ENCODE results near the gene RAD52.
"Not testable (repeated sequence)": the region's sequence is repeated elsewhere in the genome, so short reads cannot be mapped to it uniquely, and the experiment has no call there.

The RAD52 gene

GRCh38 chr12:936377-937345 is 12.8 kb downstream of the RAD52 start:
- H3K27me3 ChIP-seq (replicated peaks; ENCODE audit: control insufficient read depth, insufficient read depth, low read length): no peaks in the 10 kb centered on the region
- H3K9me3 ChIP-seq (ENCODE audit: control insufficient read depth, low read length): no peaks in the 10 kb centered on the region

GRCh38 chr12:935891-936290 is 13.6 kb downstream of the RAD52 start:
- not testable (repeated sequence) for H3K9ac ChIP-seq (ENCODE audit: low read length); H3K27me3 ChIP-seq (replicated peaks; ENCODE audit: control insufficient read depth, insufficient read depth, low read length); H3K9me3 ChIP-seq (ENCODE audit: control insufficient read depth, low read length); H3K4me3 ChIP-seq (ENCODE audit: low read length); DNase-seq (ENCODE audit: low read depth); H3K4me1 ChIP-seq (ENCODE audit: control insufficient read depth, insufficient read depth, low read length)
- H3K36me3 ChIP-seq (ENCODE audit: control insufficient read depth, insufficient read depth, low read length, severe bottlenecking): peaks cover 18% of the 10 kb centered on the region

More at GRCh38 chr12:936377-937345, 12.8 kb downstream of the RAD52 start:
- no peak overlapping the region for H3K4me3 ChIP-seq (ENCODE audit: low read length)
- no peak overlapping the region for H3K9ac ChIP-seq (ENCODE audit: low read length)
- H3K36me3 ChIP-seq (ENCODE audit: control insufficient read depth, insufficient read depth, low read length, severe bottlenecking): peaks cover 10% of the 10 kb centered on the region
- DNase-seq (ENCODE audit: low read depth): no peak
- H3K4me1 ChIP-seq (ENCODE audit: control insufficient read depth, insufficient read depth, low read length): no peaks in the 10 kb centered on the region

GRCh38 chr12:931591-931990 is 17.9 kb downstream of the RAD52 start:
- Histone ChIP-seq H3K4me1 (ENCODE audit: control insufficient read depth, insufficient read depth, low read length) (no peaks in the 10 kb centered on the region), H3K36me3 (ENCODE audit: control insufficient read depth, insufficient read depth, low read length, severe bottlenecking) (peaks cover 54% of the 10 kb centered on the region)

GRCh38 chr12:931060-931459 is 18.4 kb downstream of the RAD52 start:
- Histone ChIP-seq H3K27me3 (replicated peaks; ENCODE audit: control insufficient read depth, insufficient read depth, low read length) (no peaks in the 10 kb centered on the region), H3K9me3 (ENCODE audit: control insufficient read depth, low read length) (no peaks in the 10 kb centered on the region), H3K9ac (ENCODE audit: low read length) (no peak overlapping the region), H3K4me1 (ENCODE audit: control insufficient read depth, insufficient read depth, low read length) (no peaks in the 10 kb centered on the region), H3K36me3 (ENCODE audit: control insufficient read depth, insufficient read depth, low read length, severe bottlenecking) (peaks cover 59% of the 10 kb centered on the region), H3K4me3 (ENCODE audit: low read length) (no peak overlapping the region)
- DNase-seq (ENCODE audit: low read depth): no peak

More at GRCh38 chr12:931591-931990, 17.9 kb downstream of the RAD52 start:
- Histone ChIP-seq H3K9ac (ENCODE audit: low read length) (no peak overlapping the region), H3K27me3 (replicated peaks; ENCODE audit: control insufficient read depth, insufficient read depth, low read length) (no peaks in the 10 kb centered on the region), H3K9me3 (ENCODE audit: control insufficient read depth, low read length) (no peaks in the 10 kb centered on the region), H3K4me3 (ENCODE audit: low read length) (no peak overlapping the region)
- DNase-seq (ENCODE audit: low read depth): no peak

- no peaks in the 10 kb centered on the region for H3K9me3 ChIP-seq (ENCODE audit: control insufficient read depth, low read length)
- no peak for DNase-seq (ENCODE audit: low read depth)
- H3K27me3 ChIP-seq (replicated peaks; ENCODE audit: control insufficient read depth, insufficient read depth, low read length): no peaks in the 10 kb centered on the region
- H3K36me3 ChIP-seq (ENCODE audit: control insufficient read depth, insufficient read depth, low read length, severe bottlenecking): peaks cover 73% of the 10 kb centered on the region
- no peak overlapping the region for H3K4me3 ChIP-seq (ENCODE audit: low read length)
- H3K9ac ChIP-seq (ENCODE audit: low read length): no peak overlapping the region
- H3K4me1 ChIP-seq (ENCODE audit: control insufficient read depth, insufficient read depth, low read length): no peaks in the 10 kb centered on the region
Observed at GRCh38 chr12:926641-927040, 22.9 kb downstream of the RAD52 start.

- Histone ChIP-seq H3K9me3 (ENCODE audit: control insufficient read depth, low read length) (no peaks in the 10 kb centered on the region), H3K36me3 (ENCODE audit: control insufficient read depth, insufficient read depth, low read length, severe bottlenecking) (peaks cover 52% of the 10 kb centered on the region), H3K4me1 (ENCODE audit: control insufficient read depth, insufficient read depth, low read length) (no peaks in the 10 kb centered on the region), H3K9ac (ENCODE audit: low read length) (no peak overlapping the region), H3K4me3 (ENCODE audit: low read length) (no peak overlapping the region), H3K27me3 (replicated peaks; ENCODE audit: control insufficient read depth, insufficient read depth, low read length) (no peaks in the 10 kb centered on the region)
- DNase-seq (ENCODE audit: low read depth): no peak
Observed at GRCh38 chr12:922285-922684, 27.2 kb downstream of the RAD52 start.

GRCh38 chr12:920676-921075 is 28.8 kb downstream of the RAD52 start:
- Histone ChIP-seq H3K9me3 (ENCODE audit: control insufficient read depth, low read length) (no peaks in the 10 kb centered on the region), H3K36me3 (ENCODE audit: control insufficient read depth, insufficient read depth, low read length, severe bottlenecking) (peaks cover 52% of the 10 kb centered on the region), H3K4me3 (ENCODE audit: low read length) (no peak overlapping the region), H3K4me1 (ENCODE audit: control insufficient read depth, insufficient read depth, low read length) (no peaks in the 10 kb centered on the region), H3K27me3 (replicated peaks; ENCODE audit: control insufficient read depth, insufficient read depth, low read length) (no peaks in the 10 kb centered on the region), H3K9ac (ENCODE audit: low read length) (no peak overlapping the region)
- DNase-seq (ENCODE audit: low read depth): no peak

GRCh38 chr12:916712-917445 is 32.6 kb downstream of the RAD52 start:
- Histone ChIP-seq H3K9ac (ENCODE audit: low read length) (no peak overlapping the region), H3K36me3 (ENCODE audit: control insufficient read depth, insufficient read depth, low read length, severe bottlenecking) (peaks cover 70% of the 10 kb centered on the region), H3K27me3 (replicated peaks; ENCODE audit: control insufficient read depth, insufficient read depth, low read length) (no peaks in the 10 kb centered on the region), H3K9me3 (ENCODE audit: control insufficient read depth, low read length) (no peaks in the 10 kb centered on the region), H3K4me1 (ENCODE audit: control insufficient read depth, insufficient read depth, low read length) (no peaks in the 10 kb centered on the region), H3K4me3 (ENCODE audit: low read length) (no peak overlapping the region)
- DNase-seq (ENCODE audit: low read depth): no peak

GRCh38 chr12:916240-916639 is 33.3 kb downstream of the RAD52 start:
- no peak for DNase-seq (ENCODE audit: low read depth)
- peaks cover 77% of the 10 kb centered on the region for H3K36me3 ChIP-seq (ENCODE audit: control insufficient read depth, insufficient read depth, low read length, severe bottlenecking)
- H3K4me3 ChIP-seq (ENCODE audit: low read length): no peak overlapping the region
- no peaks in the 10 kb centered on the region for H3K27me3 ChIP-seq (replicated peaks; ENCODE audit: control insufficient read depth, insufficient read depth, low read length)
- no peaks in the 10 kb centered on the region for H3K4me1 ChIP-seq (ENCODE audit: control insufficient read depth, insufficient read depth, low read length)
- no peak overlapping the region for H3K9ac ChIP-seq (ENCODE audit: low read length)
- H3K9me3 ChIP-seq (ENCODE audit: control insufficient read depth, low read length): no peaks in the 10 kb centered on the region

- no peaks in the 10 kb centered on the region for H3K4me1 ChIP-seq (ENCODE audit: control insufficient read depth, insufficient read depth, low read length)
- no peaks in the 10 kb centered on the region for H3K27me3 ChIP-seq (replicated peaks; ENCODE audit: control insufficient read depth, insufficient read depth, low read length)
- no peak overlapping the region for H3K9ac ChIP-seq (ENCODE audit: low read length)
- no peak for DNase-seq (ENCODE audit: low read depth)
- H3K9me3 ChIP-seq (ENCODE audit: control insufficient read depth, low read length): no peaks in the 10 kb centered on the region
- H3K36me3 ChIP-seq (ENCODE audit: control insufficient read depth, insufficient read depth, low read length, severe bottlenecking): peaks cover 81% of the 10 kb centered on the region
- H3K4me3 ChIP-seq (ENCODE audit: low read length): no peak overlapping the region
Observed at GRCh38 chr12:915090-915489, 34.4 kb downstream of the RAD52 start.

GRCh38 chr12:913919-914698 is 35.4 kb downstream of the RAD52 start:
- H3K4me1 ChIP-seq (ENCODE audit: control insufficient read depth, insufficient read depth, low read length): no peaks in the 10 kb centered on the region
- DNase-seq (ENCODE audit: low read depth): peak; percentile 30
- no peaks in the 10 kb centered on the region for H3K27me3 ChIP-seq (replicated peaks; ENCODE audit: control insufficient read depth, insufficient read depth, low read length)
- no peak overlapping the region for H3K9ac ChIP-seq (ENCODE audit: low read length)
- H3K9me3 ChIP-seq (ENCODE audit: control insufficient read depth, low read length): no peaks in the 10 kb centered on the region
- H3K36me3 ChIP-seq (ENCODE audit: control insufficient read depth, insufficient read depth, low read length, severe bottlenecking): peaks cover 91% of the 10 kb centered on the region
- H3K4me3 ChIP-seq (ENCODE audit: low read length): no peak overlapping the region

Data from adipocyte (in vitro differentiated cells).